Activated CD8-positive, alpha-beta memory T cell treated with anti-CD3 and anti-CD28 coated beads for 48 hours (primary cell): ENCODE data around the gene SLC27A2.

Source experiments
- DNase-seq, 3 experiments: peaks; one replicate each; pipeline ENCODE4 v3.0.0-alpha.2; 2020; ENCODE audit warnings: low read depth in 2 of 3, low spot score in 2 of 3

Gene SLC27A2

GRCh38 chr15:50265620-50266019 is 83.6 kb downstream of the SLC27A2 start, which contains the start of gene HDC:
HDC (minus strand) TSS chr15:50265726; CDS start chr15:50265623, 103 bp downstream.
- no peak for DNase-seq

- DNase-seq, result no peak
Measured at GRCh38 chr15:50267577-50267976, 85.6 kb downstream of the SLC27A2 start.

- DNase-seq, result no peak
Measured at GRCh38 chr15:50275091-50275490, 93.1 kb downstream of the SLC27A2 start.

DNA sequence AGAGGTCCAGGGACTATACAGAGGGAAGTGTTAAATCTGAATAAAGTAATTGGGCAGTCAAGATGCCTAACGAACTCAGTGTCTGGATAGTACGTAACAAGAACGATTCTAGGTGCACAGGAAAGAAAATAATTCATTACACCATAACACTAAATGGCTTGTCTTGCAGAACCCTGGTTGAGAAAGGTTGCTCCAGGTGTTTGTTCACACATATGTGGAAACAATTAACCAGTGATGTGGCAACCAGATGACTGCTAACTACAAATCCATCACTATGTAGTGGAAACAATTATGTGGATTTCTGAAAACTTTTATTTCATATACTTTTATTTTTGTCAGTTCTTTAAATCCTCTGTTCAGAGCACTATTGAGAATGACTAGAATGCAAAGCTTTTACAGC is 93.9 kb downstream of the SLC27A2 start:
- no peak for DNase-seq

GRCh38 chr15:50277370-50277769 is 95.4 kb downstream of the SLC27A2 start:
- DNase-seq, result no peak

GRCh38 chr15:50278496-50278895 is 96.5 kb downstream of the SLC27A2 start:
- DNase-seq, result no peak

GRCh38 chr15:50280271-50280670 is 98.3 kb downstream of the SLC27A2 start:
- no peak for DNase-seq

GRCh38 chr15:50281427-50281826 is 99.4 kb downstream of the SLC27A2 start:
- DNase-seq, result no peak
